ENCODE results near the gene PRKCB. TPM values are rescaled to one million over a fixed set of nuclear protein-coding genes. Genes with fewer than 3 reads are reported as not detected.

Gene PRKCB
- polyA plus RNA-seq, 1 experiment: not detected

GRCh38 chr16:23801378-23801777 lies 34.4 kb upstream of the PRKCB start:
- Histone ChIP-seq H3K9me3 (ENCODE audit: control insufficient read depth, insufficient read depth, low read length) (no peaks in the 10 kb centered on the region), H3K4me3 (ENCODE audit: low read depth, low read length) (no peak overlapping the region), H3K27ac (ENCODE audit: low read depth, low read length) (no peak overlapping the region), H3K27me3 (ENCODE audit: control insufficient read depth, insufficient read depth, low read length) (peaks cover 5% of the 10 kb centered on the region)
- POLR2A ChIA-PET: no interaction called here
- peak; percentile 18 for DNase-seq (ENCODE audit: low read depth, low spot score)
- CTCF ChIA-PET: interaction anchor here (0.6 to 2.2 kb wide), 13 partner anchors 10 to 703 kb away, joined by 3 to 21 read pairs (median 4); no protein-coding TSS in a partner anchor
- TF ChIP-seq CTCF (IDR thresholded peaks at IDR 0.05; ENCODE audit: low read depth, low read length): peak; percentile 78

- TF ChIP-seq CTCF (IDR thresholded peaks at IDR 0.05; ENCODE audit: low read depth, low read length): no peak
- H3K4me3 ChIP-seq (ENCODE audit: low read depth, low read length): no peak overlapping the region
- H3K9me3 ChIP-seq (ENCODE audit: control insufficient read depth, insufficient read depth, low read length): no peaks in the 10 kb centered on the region
- H3K27me3 ChIP-seq (ENCODE audit: control insufficient read depth, insufficient read depth, low read length): peaks cover 5% of the 10 kb centered on the region
- POLR2A ChIA-PET: interaction anchor here (0.5 kb wide), 1 partner anchor 700 kb away, joined by 4 read pairs; no protein-coding TSS in a partner anchor
- CTCF ChIA-PET: interaction anchor here (0.6 to 3.7 kb wide), 9 partner anchors 121 to 1627 kb away, joined by 3 to 31 read pairs (median 6); no protein-coding TSS in a partner anchor
- H3K27ac ChIP-seq (ENCODE audit: low read depth, low read length): no peak overlapping the region
- no peak for DNase-seq (ENCODE audit: low read depth, low spot score)
These were observed 33.0 kb upstream of the PRKCB start for GRCh38 chr16:23802776-23803175.

GRCh38 chr16:23803591-23804123 lies 32.1 kb upstream of the PRKCB start:
- no peak overlapping the region for H3K4me3 ChIP-seq (ENCODE audit: low read depth, low read length)
- no peaks in the 10 kb centered on the region for H3K9me3 ChIP-seq (ENCODE audit: control insufficient read depth, insufficient read depth, low read length)
- TF ChIP-seq CTCF (IDR thresholded peaks at IDR 0.05; ENCODE audit: low read depth, low read length): peak; percentile 53
- ChIA-PET CTCF (interaction anchor here (0.6 to 3.7 kb wide), 13 partner anchors 103 to 1628 kb away, joined by 3 to 31 read pairs (median 4); no protein-coding TSS in a partner anchor), POLR2A (no interaction called here)
- DNase-seq (ENCODE audit: low read depth, low spot score): no peak
- peaks cover 5% of the 10 kb centered on the region for H3K27me3 ChIP-seq (ENCODE audit: control insufficient read depth, insufficient read depth, low read length)
- no peak overlapping the region for H3K27ac ChIP-seq (ENCODE audit: low read depth, low read length)

- DNase-seq (ENCODE audit: low read depth, low spot score): no peak
- Histone ChIP-seq H3K9me3 (ENCODE audit: control insufficient read depth, insufficient read depth, low read length) (no peaks in the 10 kb centered on the region), H3K27me3 (ENCODE audit: control insufficient read depth, insufficient read depth, low read length) (peaks cover 5% of the 10 kb centered on the region), H3K27ac (ENCODE audit: low read depth, low read length) (no peak overlapping the region), H3K4me3 (ENCODE audit: low read depth, low read length) (no peak overlapping the region)
- ChIA-PET POLR2A (no interaction called here), CTCF (interaction anchor here (0.8 to 2.1 kb wide), 4 partner anchors 203 to 697 kb away, joined by 3 to 7 read pairs (median 4); no protein-coding TSS in a partner anchor)
- TF ChIP-seq CTCF (IDR thresholded peaks at IDR 0.05; ENCODE audit: low read depth, low read length): no peak
These were observed 28.8 kb upstream of the PRKCB start for GRCh38 chr16:23807028-23807427.

GRCh38 chr16:23821467-23821866 lies 14.3 kb upstream of the PRKCB start:
- no peak for TF ChIP-seq CTCF (IDR thresholded peaks at IDR 0.05; ENCODE audit: low read depth, low read length)
- Histone ChIP-seq H3K4me3 (ENCODE audit: low read depth, low read length) (no peak overlapping the region), H3K27me3 (ENCODE audit: control insufficient read depth, insufficient read depth, low read length) (no peaks in the 10 kb centered on the region), H3K9me3 (ENCODE audit: control insufficient read depth, insufficient read depth, low read length) (no peaks in the 10 kb centered on the region), H3K27ac (ENCODE audit: low read depth, low read length) (no peak overlapping the region)
- POLR2A ChIA-PET: no interaction called here
- CTCF ChIA-PET: no interaction called here
- no peak for DNase-seq (ENCODE audit: low read depth, low spot score)

Measured in AG04450 (cell line).